Common myeloid progenitor, CD34-positive (primary cell): Measurements from ENCODE around the gene MYO3B.

ENCODE experiments used
- CTCF ChIA-PET: fragments of 350-600 bp; sonication (Branson Sonifier 250); formaldehyde crosslinking; loops from one replicate; lab custom pipeline; 2021; ENCODE audit warnings: antibody characterized with exemption; lab: Charles Lee
- POLR2A ChIA-PET: fragments of 350-600 bp; sonication (Branson Sonifier 250); formaldehyde crosslinking; loops from one replicate; lab custom pipeline; 2021; ENCODE audit warnings: antibody characterized with exemption; lab: Charles Lee
- DNase-seq, 3 donors: peaks; one replicate each; pipeline versions ENCODE4 v3.0.0 to v3.0.0-alpha.2; 2013
- H3K27ac ChIP-seq, 2 experiments: 1 replicate in 1 of 2; 2 replicates in 1 of 2; pipeline ENCODE4 v1.7.0; 2013; ENCODE audit warnings: inconsistent platforms in 2 of 2, low read length in 2 of 2, mild to moderate bottlenecking in 2 of 2, low read depth in 1 of 2, moderate library complexity in 1 of 2; ENCODE audit not compliant: severe bottlenecking in 2 of 2, insufficient read depth in 1 of 2, poor library complexity in 1 of 2
- H3K27me3 ChIP-seq, 5 experiments: replicated peaks in 2 of 5; 1 replicate in 3 of 5; 2 replicates in 2 of 5; pipeline versions ENCODE4 v1.6.1 to v1.7.0; 2013; ENCODE audit warnings: low read length in 4 of 5, mild to moderate bottlenecking in 2 of 5, moderate library complexity in 2 of 5, inconsistent platforms in 1 of 5; ENCODE audit not compliant: insufficient read depth in 5 of 5, control insufficient read depth in 4 of 5
- H3K36me3 ChIP-seq, 4 experiments: 1 replicate in 2 of 4; 2 replicates in 2 of 4; pipeline versions ENCODE4 v1.6.1 to v1.7.0; 2013; ENCODE audit warnings: low read length in 3 of 4, control low read depth in 1 of 4, mild to moderate bottlenecking in 1 of 4; ENCODE audit not compliant: control insufficient read depth in 4 of 4, insufficient read depth in 4 of 4
- H3K4me1 ChIP-seq, 4 experiments: 1 replicate in 3 of 4; 2 replicates in 1 of 4; pipeline versions ENCODE4 v1.6.1 to v1.7.1; 2013; ENCODE audit warnings: low read length in 3 of 4, mild to moderate bottlenecking in 3 of 4, control low read depth in 1 of 4, inconsistent platforms in 1 of 4, moderate library complexity in 1 of 4; ENCODE audit not compliant: control insufficient read depth in 4 of 4, insufficient read depth in 4 of 4; ENCODE audit errors: control extremely low read depth in 1 of 4
- H3K4me3 ChIP-seq, 7 experiments: 1 replicate in 4 of 7; 2 replicates in 3 of 7; pipeline versions ENCODE4 v1.5.1 to v1.7.0; 2013; ENCODE audit warnings: mild to moderate bottlenecking in 7 of 7, low read length in 6 of 7, moderate library complexity in 6 of 7, inconsistent platforms in 2 of 7, low read depth in 2 of 7, control low read depth in 1 of 7; ENCODE audit not compliant: insufficient read depth in 4 of 7, control insufficient read depth in 1 of 7; ENCODE audit errors: extremely low read depth in 1 of 7
- H3K9me3 ChIP-seq, 5 experiments: 1 replicate in 4 of 5; 2 replicates in 1 of 5; pipeline versions ENCODE4 v1.6.1 to v1.7.1; 2013; ENCODE audit warnings: low read length in 4 of 5, mild to moderate bottlenecking in 2 of 5, inconsistent platforms in 1 of 5, low read depth in 1 of 5, moderate library complexity in 1 of 5; ENCODE audit not compliant: control insufficient read depth in 4 of 5, insufficient read depth in 2 of 5; ENCODE audit errors: control extremely low read depth in 1 of 5
- WGBS: methylation state at CpG from one replicate; pipeline ENCODE4 v1.1.5; 2013; ENCODE audit not compliant: insufficient coverage; 5-methylcytosine and 5-hydroxymethylcytosine counted together

The MYO3B gene

GRCh38 chr2:170582313-170582712, 404.4 kb downstream of the MYO3B start:
- ChIA-PET CTCF (no interaction called here), POLR2A (no interaction called here)
- no peaks in the 10 kb centered on the region for H3K9me3 ChIP-seq
- H3K36me3 ChIP-seq: no peaks in the 10 kb centered on the region
- no peaks in the 10 kb centered on the region for H3K4me1 ChIP-seq
- WGBS: 94% methylated on average over 3 of the region's 3 CpGs
- DNase-seq: no peak
- H3K4me3 ChIP-seq: no peak overlapping the region
- H3K27me3 ChIP-seq: no peaks in the 10 kb centered on the region
- no peak overlapping the region for H3K27ac ChIP-seq

GRCh38 chr2:170582751-170583463, 405.0 kb downstream of the MYO3B start:
- Histone ChIP-seq H3K4me1 (no peaks in the 10 kb centered on the region), H3K27ac (no peak overlapping the region), H3K4me3 (no peak overlapping the region), H3K36me3 (no peaks in the 10 kb centered on the region), H3K27me3 (no peaks in the 10 kb centered on the region), H3K9me3 (no peaks in the 10 kb centered on the region)
- ChIA-PET CTCF (no interaction called here), POLR2A (no interaction called here)
- 67% methylated on average over 1 of the region's 8 CpGs for WGBS
- DNase-seq: no peak

- POLR2A ChIA-PET: no interaction called here
- DNase-seq: no peak
- no peak overlapping the region for H3K4me3 ChIP-seq
Measured at GRCh38 chr2:170585067-170585466, 407.1 kb downstream of the MYO3B start.

GRCh38 chr2:170586571-170587095, 408.7 kb downstream of the MYO3B start:
- Histone ChIP-seq H3K27me3 (no peaks in the 10 kb centered on the region), H3K27ac (no peak overlapping the region), H3K4me1 (no peaks in the 10 kb centered on the region), H3K36me3 (no peaks in the 10 kb centered on the region), H3K4me3 (no peak overlapping the region), H3K9me3 (no peaks in the 10 kb centered on the region)
- 78% methylated on average over 1 of the region's 2 CpGs for WGBS
- POLR2A ChIA-PET: no interaction called here
- no peak for DNase-seq
- CTCF ChIA-PET: no interaction called here

More at GRCh38 chr2:170585067-170585466, 407.1 kb downstream of the MYO3B start:
- no peaks in the 10 kb centered on the region for H3K9me3 ChIP-seq
- no peak overlapping the region for H3K27ac ChIP-seq
- CTCF ChIA-PET: no interaction called here
- H3K4me1 ChIP-seq: no peaks in the 10 kb centered on the region
- H3K36me3 ChIP-seq: no peaks in the 10 kb centered on the region
- no peaks in the 10 kb centered on the region for H3K27me3 ChIP-seq

- Histone ChIP-seq H3K27ac (no peak overlapping the region), H3K9me3 (no peaks in the 10 kb centered on the region), H3K4me1 (no peaks in the 10 kb centered on the region), H3K4me3 (no peak overlapping the region), H3K36me3 (no peaks in the 10 kb centered on the region), H3K27me3 (no peaks in the 10 kb centered on the region)
- 80% methylated on average over 1 of the region's 2 CpGs for WGBS
- DNase-seq: no peak
- CTCF ChIA-PET: interaction anchor here (0.6 kb wide), 1 partner anchor 261 kb away, joined by 3 read pairs; no protein-coding TSS in a partner anchor
- POLR2A ChIA-PET: no interaction called here
Measured at GRCh38 chr2:170587117-170587516, 409.2 kb downstream of the MYO3B start.

GRCh38 chr2:170587922-170588321, 410.0 kb downstream of the MYO3B start:
- no peaks in the 10 kb centered on the region for H3K9me3 ChIP-seq
- no peak overlapping the region for H3K4me3 ChIP-seq
- H3K27me3 ChIP-seq: no peaks in the 10 kb centered on the region
- ChIA-PET CTCF (interaction anchor here (0.6 kb wide), 1 partner anchor 260 kb away, joined by 3 read pairs; no protein-coding TSS in a partner anchor), POLR2A (no interaction called here)
- no peaks in the 10 kb centered on the region for H3K4me1 ChIP-seq
- WGBS: no CpG with 5 or more reads among the region's 2 CpGs
- H3K36me3 ChIP-seq: no peaks in the 10 kb centered on the region
- H3K27ac ChIP-seq: no peak overlapping the region
- no peak for DNase-seq

- ChIA-PET POLR2A (no interaction called here), CTCF (interaction anchor here (1.3 kb wide), 1 partner anchor 10 kb away, joined by 3 read pairs; no protein-coding TSS in a partner anchor)
- no peaks in the 10 kb centered on the region for H3K9me3 ChIP-seq
- no peaks in the 10 kb centered on the region for H3K27me3 ChIP-seq
- H3K36me3 ChIP-seq: no peaks in the 10 kb centered on the region
- WGBS: 88% methylated on average over 2 of the region's 2 CpGs
- no peak for DNase-seq
- H3K4me1 ChIP-seq: no peaks in the 10 kb centered on the region
- H3K27ac ChIP-seq: no peak overlapping the region
- H3K4me3 ChIP-seq: no peak overlapping the region
Measured at GRCh38 chr2:170588729-170589128, 410.8 kb downstream of the MYO3B start.
